Measurements from ENCODE around the gene ADGRV1. TPM values are rescaled to one million over a fixed set of nuclear protein-coding genes. Genes with fewer than 3 reads are reported as not detected.
A peak's percentile ranks its signal among the peaks of the same experiment; 100 is the strongest.

ADGRV1 gene
- total RNA-seq, 2 donors from 2014 or later, result 1.4 TPM; not detected in 1

GRCh38 chr5:91123901-91124300 is 565.3 kb downstream of the ADGRV1 start:
- peak overlapping the region; percentile 18 to 48 for H3K27ac ChIP-seq
- no peaks in the 10 kb centered on the region for H3K27me3 ChIP-seq (replicated peaks; ENCODE audit: insufficient read depth)
- no peak overlapping the region for H3K4me3 ChIP-seq
- peaks cover 46 to 94% of the 10 kb centered on the region in 2 donors for H3K4me1 ChIP-seq (ENCODE audit: control insufficient read depth in 1 of 2, low read depth in 2 of 2)
- DNase-seq (ENCODE audit: low spot score) (no peak), ATAC-seq (ENCODE audit: insufficient number of reproducible peaks, low FRiP score, low read depth) (no peak)
- no peaks in the 10 kb centered on the region for H3K9me3 ChIP-seq
- TF ChIP-seq CTCF (IDR thresholded peaks at IDR 0.05), result no peak
- no peaks in the 10 kb centered on the region for H3K36me3 ChIP-seq

GRCh38 chr5:91125916-91126315 is 567.3 kb downstream of the ADGRV1 start:
- peaks cover 37 to 89% of the 10 kb centered on the region in 2 donors for H3K4me1 ChIP-seq (ENCODE audit: control insufficient read depth in 1 of 2, low read depth in 2 of 2)
- no peaks in the 10 kb centered on the region for H3K36me3 ChIP-seq
- H3K27me3 ChIP-seq (replicated peaks; ENCODE audit: insufficient read depth), result no peaks in the 10 kb centered on the region
- H3K4me3 ChIP-seq, result no peak overlapping the region
- TF ChIP-seq CTCF (IDR thresholded peaks at IDR 0.05), result no peak
- peak overlapping the region; percentile 44 to 75 for H3K27ac ChIP-seq
- DNase-seq (ENCODE audit: low spot score) (no peak), ATAC-seq (ENCODE audit: insufficient number of reproducible peaks, low FRiP score, low read depth) (no peak)
- H3K9me3 ChIP-seq, result no peaks in the 10 kb centered on the region

- Histone ChIP-seq H3K4me1 (ENCODE audit: control insufficient read depth in 1 of 2, low read depth in 2 of 2) (peaks cover 37 to 87% of the 10 kb centered on the region in 2 donors), H3K36me3 (no peaks in the 10 kb centered on the region), H3K27ac (peak overlapping the region; percentile 64 to 75), H3K9me3 (no peaks in the 10 kb centered on the region), H3K27me3 (replicated peaks; ENCODE audit: insufficient read depth) (no peaks in the 10 kb centered on the region), H3K4me3 (no peak overlapping the region)
- DNase-seq (ENCODE audit: low spot score), result no peak
- TF ChIP-seq CTCF (IDR thresholded peaks at IDR 0.05), result no peak
- peak; percentile 32 for ATAC-seq (ENCODE audit: insufficient number of reproducible peaks, low FRiP score, low read depth)
These were observed 567.9 kb downstream of the ADGRV1 start for GRCh38 chr5:91126448-91126847.

- Histone ChIP-seq H3K27me3 (replicated peaks; ENCODE audit: insufficient read depth) (no peaks in the 10 kb centered on the region), H3K4me1 (ENCODE audit: control insufficient read depth in 1 of 2, low read depth in 2 of 2) (peaks cover 37 to 85% of the 10 kb centered on the region in 2 donors), H3K9me3 (no peaks in the 10 kb centered on the region), H3K27ac (peak overlapping the region; percentile 64 to 75), H3K36me3 (no peaks in the 10 kb centered on the region), H3K4me3 (no peak overlapping the region)
- DNase-seq (ENCODE audit: low spot score) (no peak), ATAC-seq (ENCODE audit: insufficient number of reproducible peaks, low FRiP score, low read depth) (no peak)
- TF ChIP-seq CTCF (IDR thresholded peaks at IDR 0.05), result no peak
These were observed 568.3 kb downstream of the ADGRV1 start for GRCh38 chr5:91126888-91127287.

- Histone ChIP-seq H3K4me3 (no peak overlapping the region), H3K27me3 (replicated peaks; ENCODE audit: insufficient read depth) (no peaks in the 10 kb centered on the region), H3K36me3 (no peaks in the 10 kb centered on the region), H3K4me1 (ENCODE audit: control insufficient read depth in 1 of 2, low read depth in 2 of 2) (peaks cover 36 to 78% of the 10 kb centered on the region in 2 donors), H3K9me3 (no peaks in the 10 kb centered on the region), H3K27ac (peak overlapping the region; percentile 64 to 75)
- no peak for ATAC-seq (ENCODE audit: insufficient number of reproducible peaks, low FRiP score, low read depth)
- DNase-seq (ENCODE audit: low spot score), result no peak
- TF ChIP-seq CTCF (IDR thresholded peaks at IDR 0.05), result no peak
These were observed 569.0 kb downstream of the ADGRV1 start for GRCh38 chr5:91127456-91128081.
